IMR-90 (cell line): ENCODE data around the gene SLC44A4. TPM values are rescaled to one million over a fixed set of nuclear protein-coding genes. Genes with fewer than 3 reads are reported as not detected.

ENCODE experiments used
- ATAC-seq: fragments of 200-7000 bp; cut with Tn5 transposase; 2 replicates; pipeline ENCODE4 v1.9.1; 2020; ENCODE audit warnings: low read depth, mild to moderate bottlenecking, moderate library complexity
- BruUV-seq: library from RNA; stranded (reverse); fragments of 400-500 nt; replicated peaks from 2 replicates; lab custom pipeline; 2021; lab: Mats Ljungman, UMichigan
- CTCF ChIA-PET: fragments of 300-600 bp; formaldehyde crosslinking; extraction: SDS; loops from one replicate; lab custom pipeline; 2021; ENCODE audit warnings: antibody characterized with exemption; lab: Yijun Ruan, JAX
- POLR2A ChIA-PET: fragments of 300-600 bp; sonication (Branson Sonifier 250); formaldehyde crosslinking; loops from one replicate; lab custom pipeline; 2022; ENCODE audit warnings: antibody characterized with exemption; ENCODE audit not compliant: unreplicated experiment; lab: Charles Lee
- DNase-seq: peaks from one replicate; pipeline ENCODE4 v3.0.0; 2013
- H2AFZ ChIP-seq: replicated peaks from 2 replicates; pipeline ENCODE3; 2013; ENCODE audit warnings: low read length, mild to moderate bottlenecking; ENCODE audit not compliant: poor library complexity
- H2AK5ac ChIP-seq: 2 replicates; pipeline ENCODE4 v1.6.1; 2013; ENCODE audit warnings: low read depth, low read length, inconsistent platforms
- H2AK9ac ChIP-seq: replicated peaks from 2 replicates; pipeline ENCODE3; 2013; ENCODE audit warnings: mild to moderate bottlenecking, low read depth, low read length, moderate library complexity; ENCODE audit not compliant: poor library complexity
- H2BK120ac ChIP-seq: 2 replicates; pipeline ENCODE4 v1.6.1; 2013; ENCODE audit warnings: low read depth, low read length, inconsistent platforms
- H2BK15ac ChIP-seq: 3 replicates; pipeline ENCODE4 v1.6.1; 2013; ENCODE audit warnings: low read depth, low read length, inconsistent platforms
- H2BK20ac ChIP-seq: 2 replicates; pipeline ENCODE4 v1.6.1; 2013; ENCODE audit warnings: low read depth, mild to moderate bottlenecking, inconsistent platforms, low read length, moderate library complexity
- H2BK5ac ChIP-seq: 2 replicates; pipeline ENCODE4 v1.6.1; 2013; ENCODE audit warnings: mild to moderate bottlenecking, low read depth, low read length, inconsistent platforms; ENCODE audit not compliant: poor library complexity, severe bottlenecking
- H3K14ac ChIP-seq: replicated peaks from 2 replicates; pipeline ENCODE4 v1.6.1; 2013; ENCODE audit warnings: low read depth, low read length, inconsistent platforms
- H3K18ac ChIP-seq: 2 replicates; pipeline ENCODE4 v1.6.1; 2013; ENCODE audit warnings: low read depth, low read length, control low read depth
- H3K23ac ChIP-seq: 2 replicates; pipeline ENCODE4 v1.6.1; 2013; ENCODE audit warnings: low read depth, low read length, inconsistent platforms
- H3K27ac ChIP-seq: 2 replicates; pipeline ENCODE4 v1.5.1; 2013; ENCODE audit warnings: mild to moderate bottlenecking, control low read depth, low read length; ENCODE audit not compliant: insufficient read depth
- H3K27me3 ChIP-seq: 2 replicates; pipeline ENCODE4 v1.6.1; 2013; ENCODE audit warnings: low read length; ENCODE audit not compliant: control insufficient read depth, insufficient read depth
- H3K36me3 ChIP-seq: 2 replicates; pipeline ENCODE4 v1.6.1; 2013; ENCODE audit warnings: low read length, mixed read lengths; ENCODE audit not compliant: control insufficient read depth, insufficient read depth
- H3K4ac ChIP-seq: 2 replicates; pipeline ENCODE4 v1.6.1; 2013; ENCODE audit warnings: low read depth, low read length, inconsistent platforms
- H3K4me1 ChIP-seq: 2 replicates; pipeline ENCODE4 v1.6.1; 2013; ENCODE audit warnings: low read length, mixed read lengths; ENCODE audit not compliant: control insufficient read depth, insufficient read depth
- H3K4me2 ChIP-seq: 2 replicates; pipeline ENCODE4 v1.6.1; 2013; ENCODE audit warnings: low read depth, mild to moderate bottlenecking, control low read depth, low read length, moderate library complexity
- H3K4me3 ChIP-seq: 2 replicates; pipeline ENCODE4 v1.5.1; 2013; ENCODE audit warnings: low read depth, mild to moderate bottlenecking, control low read depth, low read length, moderate library complexity; ENCODE audit not compliant: insufficient read depth
- H3K56ac ChIP-seq: 2 replicates; pipeline ENCODE4 v1.6.1; 2013; ENCODE audit warnings: low read length, inconsistent platforms; ENCODE audit not compliant: insufficient read depth; ENCODE audit errors: extremely low read depth
- H3K79me1 ChIP-seq, 2 experiments: 2 replicates each; pipeline ENCODE4 v1.6.1; 2013; ENCODE audit warnings: low read length in 2 of 2, inconsistent platforms in 1 of 2, low read depth in 1 of 2
- H3K9ac ChIP-seq: 2 replicates; pipeline ENCODE4 v1.6.1; 2013; ENCODE audit warnings: low read depth, low read length, control low read depth
- H3K9me1 ChIP-seq: 2 replicates; pipeline ENCODE4 v1.6.1; 2013; ENCODE audit warnings: low read length, inconsistent platforms; ENCODE audit not compliant: insufficient read depth
- H3K9me3 ChIP-seq: 2 replicates; pipeline ENCODE4 v1.6.1; 2013; ENCODE audit warnings: low read length; ENCODE audit not compliant: control insufficient read depth, insufficient read depth
- H4K20me1 ChIP-seq: 2 replicates; pipeline ENCODE4 v1.6.1; 2013; ENCODE audit warnings: low read length, inconsistent platforms; ENCODE audit not compliant: insufficient read depth
- H4K5ac ChIP-seq: 2 replicates; pipeline ENCODE4 v1.6.1; 2013; ENCODE audit warnings: mild to moderate bottlenecking, low read depth, low read length, control low read depth
- H4K8ac ChIP-seq, 2 experiments: 2 replicates each; pipeline ENCODE4 v1.6.1; 2013; ENCODE audit warnings: low read depth in 2 of 2, low read length in 2 of 2, control low read depth in 1 of 2, inconsistent platforms in 1 of 2
- H4K91ac ChIP-seq: 2 replicates; pipeline ENCODE4 v1.6.1; 2013; ENCODE audit warnings: low read depth, low read length, inconsistent platforms; ENCODE audit not compliant: insufficient read depth
- BHLHE40 ChIP-seq: fragments of 150-350 bp; IDR thresholded peaks from 2 replicates; pipeline ENCODE4 v1.6.1; 2016; ENCODE audit warnings: mild to moderate bottlenecking, low read depth, low read length
- CEBPB ChIP-seq: IDR thresholded peaks from 2 replicates; pipeline ENCODE4 v1.6.1; 2012; ENCODE audit warnings: low read depth, low read length, improper control_type of control experiment
- CHD1 ChIP-seq: IDR thresholded peaks from 2 replicates; pipeline ENCODE4 v1.6.1; 2012; ENCODE audit warnings: low read depth, low read length, improper control_type of control experiment
- ELK1 ChIP-seq: fragments of 150-350 bp; IDR thresholded peaks from 2 replicates; pipeline ENCODE4 v1.6.1; 2016; ENCODE audit warnings: low read depth, mild to moderate bottlenecking, low read length, moderate library complexity, borderline replicate concordance
- FOS ChIP-seq: fragments of 150-350 bp; IDR thresholded peaks from 2 replicates; pipeline ENCODE4 v1.6.1; 2016; ENCODE audit warnings: low read depth, low read length
- MAFK ChIP-seq: IDR thresholded peaks from 2 replicates; pipeline ENCODE4 v1.6.1; 2012; ENCODE audit warnings: low read depth, low read length, improper control_type of control experiment
- MXI1 ChIP-seq: IDR thresholded peaks from 2 replicates; pipeline ENCODE4 v1.6.1; 2012; ENCODE audit warnings: low read depth, mild to moderate bottlenecking, low read length, moderate library complexity, borderline replicate concordance
- NFE2L2 ChIP-seq: fragments of 150-350 bp; IDR thresholded peaks from 2 replicates; pipeline ENCODE4 v1.6.1; 2016; ENCODE audit warnings: low read depth, mild to moderate bottlenecking, low read length
- POLR2A ChIP-seq: IDR thresholded peaks from 2 replicates; pipeline ENCODE4 v1.6.1; 2012; ENCODE audit warnings: mild to moderate bottlenecking, low read depth, low read length
- RAD21 ChIP-seq: IDR thresholded peaks from 2 replicates; pipeline ENCODE4 v1.6.1; 2012; ENCODE audit warnings: low read length, improper control_type of control experiment
- RCOR1 ChIP-seq: IDR thresholded peaks from 2 replicates; pipeline ENCODE4 v1.6.1; 2012; ENCODE audit warnings: mild to moderate bottlenecking, low read length, improper control_type of control experiment; ENCODE audit not compliant: insufficient replicate concordance
- RFX5 ChIP-seq: IDR thresholded peaks from 2 replicates; pipeline ENCODE4 v1.8.0; 2012; ENCODE audit warnings: low read depth, mild to moderate bottlenecking, low read length, moderate library complexity
- SMC3 ChIP-seq: fragments of 150-350 bp; IDR thresholded peaks from 2 replicates; pipeline ENCODE4 v1.6.1; 2016; ENCODE audit warnings: low read depth, mild to moderate bottlenecking, antibody characterized with exemption, low read length, moderate library complexity
- WGBS, 2 experiments: methylation state at CpG; one replicate each; pipeline versions ENCODE4 v1.1.5 to v1.1.7; 2013; ENCODE audit warnings: missing lambda C conversion rate in 2 of 2; ENCODE audit not compliant: insufficient read length in 1 of 2; ENCODE audit errors: extremely low coverage in 2 of 2; 5-methylcytosine and 5-hydroxymethylcytosine counted together
- dilution Hi-C: fragments of 300-500 bp; cut with HindIII; formaldehyde crosslinking; loops from one replicate; pipeline ENCODE4 v1.14.3; 2018; ENCODE audit warnings: low sequenced_read_pairs; ENCODE audit not compliant: unreplicated experiment
- in situ Hi-C: fragments of 300-500 bp; cut with MboI; formaldehyde crosslinking; loops from 3 replicates; pipeline ENCODE4 v1.14.3; 2019; ENCODE audit warnings: low sequenced_read_pairs, inconsistent platforms, mixed read lengths
- intact Hi-C: fragments of 100-400 bp; cut with micrococcal nuclease; formaldehyde crosslinking; loops from 2 replicates; pipeline ENCODE4 v1.10.0; 2022
- polyA plus RNA-seq, 3 experiments: library from polyadenylated mRNA; depleted of rRNA; stranded (reverse); fragments of >200 nt; gene quantifications; 2 replicates each; pipeline ENCODE4 v1.2.3, GENCODE V29; 2012; ENCODE audit warnings: low replicate concordance in 1 of 3
- total RNA-seq: library from RNA; depleted of rRNA; stranded (reverse); fragments of >200 nt; gene quantifications from 2 replicates; pipeline ENCODE4 v1.2.3, GENCODE V29; 2012
- TF ChIP-seq, protein P1 (sequence below): conservative IDR thresholded peaks from 2 replicates; pipeline ENCODE4 v1.5.1; 2012; ENCODE audit warnings: mild to moderate bottlenecking, low read depth, low read length, improper control_type of control experiment

The SLC44A4 gene
- total and polyA plus RNA-seq, 2 of the 4 experiments (the other 2 are of a cell fraction) = 0.14 to 0.36 TPM

DNA sequence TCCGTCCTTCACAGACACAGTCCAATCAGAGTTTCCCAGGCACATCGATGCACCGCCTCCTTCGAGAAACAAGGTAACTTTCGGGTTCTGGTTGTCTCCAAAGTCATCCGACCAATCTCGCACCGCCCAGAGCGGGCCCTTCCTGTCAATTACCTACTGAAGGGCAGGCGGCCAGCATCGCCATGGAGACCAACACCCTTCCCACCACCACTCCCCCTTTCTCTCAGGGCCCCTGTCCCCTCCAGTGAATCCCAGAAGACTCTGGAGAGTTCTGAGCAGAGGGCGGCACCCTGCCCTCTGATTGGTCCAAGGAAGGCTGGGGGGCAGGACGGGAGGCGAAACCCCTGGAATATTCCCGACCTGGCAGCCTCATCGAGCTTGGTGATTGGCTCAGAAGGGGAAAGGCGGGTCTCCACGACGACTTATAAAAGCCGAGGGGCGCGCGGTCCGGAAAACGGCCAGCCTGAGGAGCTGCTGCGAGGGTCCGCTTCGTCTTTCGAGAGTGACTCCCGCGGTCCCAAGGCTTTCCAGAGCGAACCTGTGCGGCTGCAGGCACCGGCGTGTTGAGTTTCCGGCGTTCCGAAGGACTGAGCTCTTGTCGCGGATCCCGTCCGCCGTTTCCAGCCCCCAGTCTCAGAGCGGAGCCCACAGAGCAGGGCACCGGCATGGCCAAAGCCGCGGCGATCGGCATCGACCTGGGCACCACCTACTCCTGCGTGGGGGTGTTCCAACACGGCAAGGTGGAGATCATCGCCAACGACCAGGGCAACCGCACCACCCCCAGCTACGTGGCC lies 51.3 kb downstream of the SLC44A4 start, which contains the start of gene HSPA1B:
Gene HSPA1B (plus strand): TSS at position 453 of the 794 bp plus-strand sequence. CDS start 213 bp downstream, at position 666.
- no TSS peak for BruUV-seq
- peak within 1 kb of the TSS; percentile 64 for H3K4me3 ChIP-seq
- peak within 1 kb of the TSS; percentile 97 for H4K5ac ChIP-seq
- peaks cover 9% of the 10 kb centered on the region for H4K20me1 ChIP-seq
- H3K79me1 ChIP-seq = peaks cover 8 to 26% of the 10 kb centered on the region in 2 experiments; a peak in 3 of 4 replicates
- intact Hi-C loops = loop anchor here (1.0 to 5.0 kb wide), 2 partner anchors 32 to 280 kb away; partner anchors contain the start of genes ATP6V1G2, NFKBIL1 and VARS1
- peak within 1 kb of the TSS; percentile 97 for H3K4ac ChIP-seq
- peak within 1 kb of the TSS; percentile 93 for H3K27ac ChIP-seq
- peaks cover 9% of the 10 kb centered on the region for H3K4me1 ChIP-seq
- dilution Hi-C loops = no loop called here
- peak within 1 kb of the TSS; percentile 88 for H2AFZ ChIP-seq
- DNase-seq (peak; percentile 100), ATAC-seq (peak; percentile 92)
- H3K56ac ChIP-seq = peak within 1 kb of the TSS; percentile 85
- in situ Hi-C loops = no loop called here
- peak within 1 kb of the TSS; percentile 41 for H2AK5ac ChIP-seq
- H2AK9ac ChIP-seq = peak within 1 kb of the TSS; percentile 95
- peak within 1 kb of the TSS; percentile 71 for H2BK120ac ChIP-seq
- H3K9ac ChIP-seq = peak within 1 kb of the TSS; percentile 90
- no peaks in the 10 kb centered on the region for H3K36me3 ChIP-seq
- H3K4me2 ChIP-seq = peak within 1 kb of the TSS; percentile 83
- H3K18ac ChIP-seq = peak within 1 kb of the TSS; percentile 82
- no peaks in the 10 kb centered on the region for H3K27me3 ChIP-seq
- peak within 1 kb of the TSS; percentile 91 for H3K23ac ChIP-seq
- peaks cover 4% of the 10 kb centered on the region; the same call in 1 of the 2 replicates for H3K9me1 ChIP-seq
- H2BK5ac ChIP-seq = peak within 1 kb of the TSS; percentile 85
- peak within 1 kb of the TSS; percentile 5; the same call in 1 of the 2 replicates for H2BK20ac ChIP-seq
- WGBS, 2 experiments = 1% methylated on average over 20 of the region's 56 CpGs; no CpG with 5 or more reads in 1 of the 2 experiments
- POLR2A ChIA-PET = interaction anchor here (0.5 to 1.5 kb wide), 7 partner anchors 13 to 121 kb away, joined by 3 to 10 read pairs (median 4); partner anchors contain the start of genes HSPA1A, HSPA1L, LSM2 and LY6G6F
- peak within 1 kb of the TSS; percentile 97 to 98 for H4K8ac ChIP-seq
- H3K9me3 ChIP-seq = no peaks in the 10 kb centered on the region
- CTCF ChIA-PET = interaction anchor here (1.3 kb wide), 1 partner anchor 32 kb away, joined by 4 read pairs; the partner anchor contains the start of gene VARS1
- H3K14ac ChIP-seq = peak within 1 kb of the TSS; percentile 96
- peak within 1 kb of the TSS; percentile 92 for H4K91ac ChIP-seq
- peak within 1 kb of the TSS; percentile 64; the same call in 2 of the 3 replicates for H2BK15ac ChIP-seq
- TF ChIP-seq RFX5 (0 out of 2 replicates have a peak, but pooled peaks have one; percentile 3), MXI1 (0 out of 2 replicates have a peak, but pooled peaks have one; percentile 4), RCOR1 (no peak), MAFK (no peak), BHLHE40 (no peak), ELK1 (no peak), SMC3 (no peak), NFE2L2 (no peak), CHD1 (no peak), POLR2A (peak; percentile 99), CEBPB (no peak), RAD21 (no peak), FOS (no peak)
- TF ChIP-seq, protein P1, sequence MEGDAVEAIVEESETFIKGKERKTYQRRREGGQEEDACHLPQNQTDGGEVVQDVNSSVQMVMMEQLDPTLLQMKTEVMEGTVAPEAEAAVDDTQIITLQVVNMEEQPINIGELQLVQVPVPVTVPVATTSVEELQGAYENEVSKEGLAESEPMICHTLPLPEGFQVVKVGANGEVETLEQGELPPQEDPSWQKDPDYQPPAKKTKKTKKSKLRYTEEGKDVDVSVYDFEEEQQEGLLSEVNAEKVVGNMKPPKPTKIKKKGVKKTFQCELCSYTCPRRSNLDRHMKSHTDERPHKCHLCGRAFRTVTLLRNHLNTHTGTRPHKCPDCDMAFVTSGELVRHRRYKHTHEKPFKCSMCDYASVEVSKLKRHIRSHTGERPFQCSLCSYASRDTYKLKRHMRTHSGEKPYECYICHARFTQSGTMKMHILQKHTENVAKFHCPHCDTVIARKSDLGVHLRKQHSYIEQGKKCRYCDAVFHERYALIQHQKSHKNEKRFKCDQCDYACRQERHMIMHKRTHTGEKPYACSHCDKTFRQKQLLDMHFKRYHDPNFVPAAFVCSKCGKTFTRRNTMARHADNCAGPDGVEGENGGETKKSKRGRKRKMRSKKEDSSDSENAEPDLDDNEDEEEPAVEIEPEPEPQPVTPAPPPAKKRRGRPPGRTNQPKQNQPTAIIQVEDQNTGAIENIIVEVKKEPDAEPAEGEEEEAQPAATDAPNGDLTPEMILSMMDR = no peak
